K562 (cell line): ENCODE results near the gene PHAX. TPM values are rescaled to one million over a fixed set of nuclear protein-coding genes. Genes with fewer than 3 reads are reported as not detected.

Experiments used
- ATAC-seq: fragments of 200-7000 bp; cut with Tn5 transposase; 3 replicates; pipeline ENCODE4 v1.9.1; 2020; ENCODE audit warnings: moderate library complexity
- BruUV-seq: library from RNA; stranded (reverse); fragments of 400-500 nt; replicated peaks from 2 replicates; lab custom pipeline; 2021; lab: Mats Ljungman, UMichigan
- CTCF ChIA-PET: fragments of 300-600 bp; formaldehyde crosslinking; extraction: SDS; loops from one replicate; lab custom pipeline; 2021; ENCODE audit warnings: low intra/inter-chr PET ratio; lab: Yijun Ruan, JAX
- POLR2A ChIA-PET: fragments of 300-600, 350-650 bp; sonication (Branson Sonifier 250); formaldehyde crosslinking; extraction: SDS; loops from one replicate; lab custom pipeline; 2021; ENCODE audit warnings: antibody characterized with exemption, inconsistent platforms; lab: Yijun Ruan, JAX
- DNase-seq, 4 experiments: peaks; one replicate each; pipeline versions ENCODE4 v3.0.0 to v3.0.0-alpha.2; 2011 to 2018; ENCODE audit warnings: low spot score in 3 of 4, mixed read lengths in 3 of 4; ENCODE audit errors: extremely low read depth in 1 of 4
- FAIRE-seq: peaks from 2 replicates; lab custom pipeline; 2011; peaks lifted over from hg19 to GRCh38; lab: Jason Lieb, UNC
- H2AFZ ChIP-seq: 2 replicates; pipeline ENCODE4 v1.6.0; 2011; ENCODE audit warnings: low read depth, low read length, control low read depth, inconsistent platforms
- H3K27ac ChIP-seq: fragments of 200-600 bp; 3 replicates; pipeline ENCODE4 v1.8.0; 2011; ENCODE audit warnings: low read depth, mild to moderate bottlenecking, control low read depth, inconsistent platforms, low read length, moderate library complexity, mixed read lengths; ENCODE audit errors: extremely low read depth
- H3K27me3 ChIP-seq, 2 experiments: fragments of 300-600 bp in 1 of 2; 2 replicates in 1 of 2; 3 replicates in 1 of 2; pipeline versions ENCODE4 v1.6.0 to v1.8.0; 2011; ENCODE audit warnings: inconsistent platforms in 2 of 2, low read length in 2 of 2, mild to moderate bottlenecking in 1 of 2, mixed read lengths in 1 of 2, moderate library complexity in 1 of 2; ENCODE audit not compliant: control insufficient read depth in 2 of 2, insufficient read depth in 2 of 2
- H3K36me3 ChIP-seq: fragments of 300-600 bp; 3 replicates; pipeline ENCODE4 v1.8.0; 2011; ENCODE audit warnings: mild to moderate bottlenecking, low read length, inconsistent platforms; ENCODE audit not compliant: control insufficient read depth, insufficient read depth
- H3K4me1 ChIP-seq, 2 experiments: fragments of 200-600 bp in 1 of 2; replicated peaks in 1 of 2; 2 replicates in 1 of 2; 3 replicates in 1 of 2; pipeline versions ENCODE4 v1.5.1 to v1.8.0; 2011; ENCODE audit warnings: inconsistent platforms in 2 of 2, low read length in 2 of 2, mild to moderate bottlenecking in 1 of 2, mixed read lengths in 1 of 2, moderate library complexity in 1 of 2; ENCODE audit not compliant: control insufficient read depth in 2 of 2, insufficient read depth in 2 of 2
- H3K4me2 ChIP-seq: 2 replicates; pipeline ENCODE4 v1.6.1; 2011; ENCODE audit warnings: low read length, control low read depth, inconsistent platforms, mixed read lengths; ENCODE audit not compliant: insufficient read depth
- H3K4me3 ChIP-seq: fragments of 200-600 bp; sonication (generic), shearing (Covaris generic); 2 replicates; pipeline ENCODE4 v1.5.1; 2016; ENCODE audit warnings: control low read depth, inconsistent platforms
- H3K79me2 ChIP-seq: fragments of 200-600 bp; 3 replicates; pipeline ENCODE4 v1.8.0; 2011; ENCODE audit warnings: low read length, inconsistent platforms; ENCODE audit not compliant: control insufficient read depth, insufficient read depth
- H3K9ac ChIP-seq, 2 experiments: 2 replicates each; pipeline versions ENCODE4 v1.6.0 to v1.6.1; 2011; ENCODE audit warnings: low read depth in 2 of 2, low read length in 2 of 2, control low read depth in 1 of 2, inconsistent platforms in 1 of 2, mild to moderate bottlenecking in 1 of 2, mixed read lengths in 1 of 2; ENCODE audit not compliant: insufficient read depth in 1 of 2
- H3K9me1 ChIP-seq: one replicate; pipeline ENCODE4 v1.6.0; 2011; ENCODE audit warnings: inconsistent platforms, mild to moderate bottlenecking, low read length, moderate library complexity; ENCODE audit not compliant: control insufficient read depth, insufficient read depth
- H3K9me3 ChIP-seq: replicated peaks from 2 replicates; pipeline ENCODE4 v1.5.1; 2011; ENCODE audit warnings: low read depth, low read length, inconsistent platforms; ENCODE audit not compliant: control insufficient read depth, insufficient read depth
- H4K20me1 ChIP-seq: replicated peaks from 2 replicates; pipeline ENCODE4 v1.6.1; 2011; ENCODE audit warnings: low read length, inconsistent platforms, mixed read lengths; ENCODE audit not compliant: control insufficient read depth, insufficient read depth
- ETS2 ChIP-seq: IDR thresholded peaks from 2 replicates; pipeline ENCODE4 v1.6.1; 2016; ENCODE audit warnings: borderline replicate concordance, missing genetic modification characterization, mild to moderate bottlenecking, moderate library complexity, missing compliant biosample characterization; ENCODE audit not compliant: poor library complexity, severe bottlenecking
- ETV5 ChIP-seq: sonication (generic); formaldehyde crosslinking; IDR thresholded peaks from 2 replicates; pipeline ENCODE4 v1.4.0; 2020; ENCODE audit warnings: low read depth, mild to moderate bottlenecking, missing genetic modification reagents
- HSF4 ChIP-seq: fragments of 250-450 bp; sonication (Bioruptor Pico); IDR thresholded peaks from 2 replicates; pipeline ENCODE4 v2.1.2; 2022; ENCODE audit warnings: mild to moderate bottlenecking, moderate library complexity, borderline replicate concordance
- MCM2 ChIP-seq: fragments of 450-650 bp; IDR thresholded peaks from 2 replicates; pipeline ENCODE4 v1.6.1; 2017; ENCODE audit warnings: low read depth, mild to moderate bottlenecking
- MYNN ChIP-seq, 2 experiments: sonication (generic); formaldehyde crosslinking in 1 of 2; IDR thresholded peaks; 2 replicates each; pipeline versions ENCODE4 v1.5.0 to v1.6.1; 2016 to 2020; ENCODE audit warnings: antibody characterized with exemption in 1 of 2, missing genetic modification reagents in 1 of 2
- ZBED1 ChIP-seq: IDR thresholded peaks from 2 replicates; pipeline ENCODE4 v1.6.1; 2014
- ZFX ChIP-seq: sonication (generic); formaldehyde crosslinking; IDR thresholded peaks from 2 replicates; pipeline ENCODE4 v1.8.0; 2022; ENCODE audit warnings: mild to moderate bottlenecking, missing genetic modification reagents, moderate library complexity
- WGBS: fragments of 100-300 bp; shearing (Covaris generic); methylation state at CpG from one replicate; pipeline ENCODE4 v1.1.6; 2016; ENCODE audit warnings: low coverage, mixed read lengths; ENCODE audit not compliant: insufficient coverage; ENCODE audit errors: missing lambda C conversion rate; 5-methylcytosine and 5-hydroxymethylcytosine counted together
- in situ Hi-C: fragments of 300-500 bp; cut with MboI; formaldehyde crosslinking; loops from 4 replicates; pipeline ENCODE4 v1.15.0; 2018; ENCODE audit warnings: inconsistent platforms, mixed read lengths
- intact Hi-C: fragments of 100-400 bp; cut with micrococcal nuclease; formaldehyde crosslinking; loops from 2 replicates; pipeline ENCODE4 v1.14.2; 2022
- polyA plus RNA-seq, 8 experiments: library from polyadenylated mRNA; depleted of rRNA in 4 of 8; stranded (reverse) in 5 of 8; unstranded in 3 of 8; fragments of >200 nt; fragmentation: Nextera tagmentation in 2 of 8; fragmentation: Illumina TruSeq in 1 of 8; extraction: Ambion mirVana in 2 of 8; extraction: Trizol in 1 of 8; gene quantifications; 2 replicates each; pipeline versions ENCODE4 v1.2.1 to v1.2.3, GENCODE V29; 2011 to 2014; ENCODE audit warnings: inconsistent platforms in 1 of 8, missing spikeins in 1 of 8
- total RNA-seq, 7 experiments: library from RNA; depleted of rRNA in 6 of 7; stranded (reverse); fragments of >200 nt in 6 of 7; fragmentation: Illumina TruSeq in 2 of 7; extraction: Trizol in 2 of 7; gene quantifications; 2 replicates each; pipeline versions ENCODE4 v1.2.1 to v1.2.3, GENCODE V29; 2011 to 2021; ENCODE audit warnings: low replicate concordance in 1 of 7
- TF ChIP-seq, protein P1 (sequence below): fragments of 450-650 bp; IDR thresholded peaks from 2 replicates; pipeline ENCODE4 v1.6.1; 2016; ENCODE audit warnings: low read depth, mild to moderate bottlenecking, moderate library complexity
- TF ChIP-seq, protein P2 (sequence below): fragments of 250-450 bp; sonication (Bioruptor Pico); IDR thresholded peaks from 2 replicates; pipeline ENCODE4 v1.8.0; 2021; ENCODE audit warnings: moderate library complexity, mild to moderate bottlenecking, inconsistent platforms
- TF ChIP-seq, protein P3 (sequence below): fragments of 450-650 bp; IDR thresholded peaks from one replicate; pipeline ENCODE4 v1.6.1; 2018; ENCODE audit warnings: mild to moderate bottlenecking, moderate library complexity; ENCODE audit not compliant: partially characterized antibody

PHAX gene
- total and polyA plus RNA-seq, 9 of the 15 experiments (the other 6 are each of a cell fraction or from before 2014, with no cell fraction given), result 20.2 to 59.8 (median 43.5) TPM

DNA sequence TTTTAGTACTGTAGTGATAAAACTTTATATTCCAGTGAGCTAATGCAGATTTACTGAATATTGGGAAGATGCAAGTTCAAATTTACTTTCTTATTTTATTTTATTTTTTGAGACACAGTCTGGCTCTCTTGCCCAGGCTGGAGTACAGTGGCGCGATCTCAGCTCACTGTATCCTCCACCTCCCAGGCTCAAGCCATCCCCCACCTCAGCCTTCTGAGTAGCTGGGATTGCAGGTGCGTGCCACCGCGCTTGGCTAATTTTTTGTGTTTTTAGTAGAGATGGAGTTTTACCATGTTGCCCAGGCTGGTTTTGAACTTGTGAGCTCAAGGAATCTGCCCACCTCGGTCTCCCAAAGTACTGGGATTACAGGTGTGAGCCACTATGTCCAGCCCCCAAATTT lies 9.9 kb downstream of the PHAX start:
- Histone ChIP-seq H3K4me3 (no peak overlapping the region), H3K36me3 (peaks cover 80% of the 10 kb centered on the region; the same call in 2 of the 3 replicates), H3K4me2 (no peak overlapping the region), H2AFZ (no peak overlapping the region), H3K9me3 (no peaks in the 10 kb centered on the region), H4K20me1 (no peaks in the 10 kb centered on the region; the same call in none of the 2 replicates), H3K27ac (no peak overlapping the region), H3K27me3 (no peaks in the 10 kb centered on the region), H3K4me1 (no peaks in the 10 kb centered on the region; a peak in 1 of 5 replicates), H3K9me1 (no peaks in the 10 kb centered on the region), H3K9ac (no peak overlapping the region), H3K79me2 (peaks cover 54% of the 10 kb centered on the region)
- in situ Hi-C loops, result no loop called here
- intact Hi-C loops, result no loop called here
- FAIRE-seq, result no peak
- CTCF ChIA-PET, result no interaction called here
- ATAC-seq, result no peak
- POLR2A ChIA-PET, result interaction anchor here (1.1 kb wide), 1 partner anchor 10 kb away, joined by 4 read pairs; no protein-coding TSS in a partner anchor
- no peak for TF ChIP-seq ETS2 (tag)
- TF ChIP-seq ZFX (CRISPR knock-in tag), result no peak
- TF ChIP-seq MCM2, result no peak
- TF ChIP-seq, protein P1, sequence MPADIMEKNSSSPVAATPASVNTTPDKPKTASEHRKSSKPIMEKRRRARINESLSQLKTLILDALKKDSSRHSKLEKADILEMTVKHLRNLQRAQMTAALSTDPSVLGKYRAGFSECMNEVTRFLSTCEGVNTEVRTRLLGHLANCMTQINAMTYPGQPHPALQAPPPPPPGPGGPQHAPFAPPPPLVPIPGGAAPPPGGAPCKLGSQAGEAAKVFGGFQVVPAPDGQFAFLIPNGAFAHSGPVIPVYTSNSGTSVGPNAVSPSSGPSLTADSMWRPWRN, result no peak
- no peak for TF ChIP-seq HSF4
- TF ChIP-seq, protein P2, sequence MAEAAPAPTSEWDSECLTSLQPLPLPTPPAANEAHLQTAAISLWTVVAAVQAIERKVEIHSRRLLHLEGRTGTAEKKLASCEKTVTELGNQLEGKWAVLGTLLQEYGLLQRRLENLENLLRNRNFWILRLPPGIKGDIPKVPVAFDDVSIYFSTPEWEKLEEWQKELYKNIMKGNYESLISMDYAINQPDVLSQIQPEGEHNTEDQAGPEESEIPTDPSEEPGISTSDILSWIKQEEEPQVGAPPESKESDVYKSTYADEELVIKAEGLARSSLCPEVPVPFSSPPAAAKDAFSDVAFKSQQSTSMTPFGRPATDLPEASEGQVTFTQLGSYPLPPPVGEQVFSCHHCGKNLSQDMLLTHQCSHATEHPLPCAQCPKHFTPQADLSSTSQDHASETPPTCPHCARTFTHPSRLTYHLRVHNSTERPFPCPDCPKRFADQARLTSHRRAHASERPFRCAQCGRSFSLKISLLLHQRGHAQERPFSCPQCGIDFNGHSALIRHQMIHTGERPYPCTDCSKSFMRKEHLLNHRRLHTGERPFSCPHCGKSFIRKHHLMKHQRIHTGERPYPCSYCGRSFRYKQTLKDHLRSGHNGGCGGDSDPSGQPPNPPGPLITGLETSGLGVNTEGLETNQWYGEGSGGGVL (CRISPR knock-in tag), result no peak
- no peak for TF ChIP-seq ETV5
- TF ChIP-seq MYNN (IDR thresholded peaks at IDR 0.05), result no peak
- TF ChIP-seq MYNN (CRISPR knock-in tag; IDR thresholded peaks at IDR 0.05), result no peak
- TF ChIP-seq, protein P3, sequence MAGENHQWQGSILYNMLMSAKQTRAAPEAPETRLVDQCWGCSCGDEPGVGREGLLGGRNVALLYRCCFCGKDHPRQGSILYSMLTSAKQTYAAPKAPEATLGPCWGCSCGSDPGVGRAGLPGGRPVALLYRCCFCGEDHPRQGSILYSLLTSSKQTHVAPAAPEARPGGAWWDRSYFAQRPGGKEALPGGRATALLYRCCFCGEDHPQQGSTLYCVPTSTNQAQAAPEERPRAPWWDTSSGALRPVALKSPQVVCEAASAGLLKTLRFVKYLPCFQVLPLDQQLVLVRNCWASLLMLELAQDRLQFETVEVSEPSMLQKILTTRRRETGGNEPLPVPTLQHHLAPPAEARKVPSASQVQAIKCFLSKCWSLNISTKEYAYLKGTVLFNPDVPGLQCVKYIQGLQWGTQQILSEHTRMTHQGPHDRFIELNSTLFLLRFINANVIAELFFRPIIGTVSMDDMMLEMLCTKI, result no peak
- no peak for TF ChIP-seq ZBED1
- WGBS, result 97% methylated on average over 6 of the region's 6 CpGs
- no TSS peak for BruUV-seq
- DNase-seq, result no peak
